Hematopoietic multipotent progenitor cell treated with erythropoietin and hydrocortisone succinate and interleukin-3 and kit ligand, for 17 days (in vitro differentiated cells): ENCODE measurements around the gene ZNF283.
"Not testable (repeated sequence)": the region's sequence is repeated elsewhere in the genome, so short reads cannot be mapped to it uniquely, and the experiment has no call there.

Source experiments
- DNase-seq: peaks from one replicate; pipeline ENCODE4 v3.0.0-alpha.2; 2015; ENCODE audit warnings: low spot score

ZNF283 gene

GRCh38 chr19:43799502-43800142 lies 27.5 kb upstream of the ZNF283 start:
- DNase-seq: no peak

GRCh38 chr19:43802216-43802951 lies 24.7 kb upstream of the ZNF283 start, which contains the start of gene LYPD5:
TSS of gene LYPD5 (minus strand) at chr19:43802447. CDS start at chr19:43802380, 67 bp downstream.
- DNase-seq: no peak

GRCh38 chr19:43804432-43804831 lies 22.7 kb upstream of the ZNF283 start:
- no peak for DNase-seq

GRCh38 chr19:43806401-43806800 lies 20.7 kb upstream of the ZNF283 start:
- DNase-seq: not testable (repeated sequence)

- no peak for DNase-seq
Measured at GRCh38 chr19:43806848-43807247, 20.3 kb upstream of the ZNF283 start.

- no peak for DNase-seq
Measured at GRCh38 chr19:43807651-43808050, 19.5 kb upstream of the ZNF283 start.

GRCh38 chr19:43809762-43810696 lies 17.1 kb upstream of the ZNF283 start:
- peak; percentile 61 for DNase-seq

- DNase-seq: no peak
Measured at GRCh38 chr19:43811837-43812236, 15.3 kb upstream of the ZNF283 start.

GRCh38 chr19:43812259-43812658 lies 14.9 kb upstream of the ZNF283 start:
- DNase-seq: no peak

- DNase-seq: no peak
Measured at GRCh38 chr19:43812688-43813087, 14.4 kb upstream of the ZNF283 start.

GRCh38 chr19:43814663-43815352 lies 12.3 kb upstream of the ZNF283 start:
- no peak for DNase-seq

GRCh38 chr19:43817454-43817853 lies 9.7 kb upstream of the ZNF283 start:
- DNase-seq: not testable (repeated sequence)

GRCh38 chr19:43818500-43818899 lies 8.6 kb upstream of the ZNF283 start:
- no peak for DNase-seq

GRCh38 chr19:43820098-43820883 lies 6.8 kb upstream of the ZNF283 start:
- no peak for DNase-seq

- DNase-seq: no peak
Measured at GRCh38 chr19:43820884-43821215, 6.3 kb upstream of the ZNF283 start.

- not testable (repeated sequence) for DNase-seq
Measured at GRCh38 chr19:43823856-43824255, 3.3 kb upstream of the ZNF283 start.

GRCh38 chr19:43824572-43824971 lies 2.5 kb upstream of the ZNF283 start:
- DNase-seq: not testable (repeated sequence)

- no peak for DNase-seq
Measured at GRCh38 chr19:43839139-43839538, 12.0 kb downstream of the ZNF283 start.

GRCh38 chr19:43842007-43842406 lies 14.9 kb downstream of the ZNF283 start:
- no peak for DNase-seq

- no peak for DNase-seq
Measured at GRCh38 chr19:43847246-43847645, 20.1 kb downstream of the ZNF283 start.

GRCh38 chr19:43847884-43848283 lies 20.8 kb downstream of the ZNF283 start:
- DNase-seq: no peak
